ENCODE data around the gene ZGPAT. TPM values are rescaled to one million over a fixed set of nuclear protein-coding genes. Genes with fewer than 3 reads are reported as not detected.

Gene ZGPAT
- total RNA-seq, 1 experiment from 2014 or later = 27.6 TPM

GRCh38 chr20:63766695-63767426 is 59.0 kb downstream of the ZGPAT start:
- Mint-ChIP-seq H3K4me3 (no peak overlapping the region; a peak in 1 of 5 replicates), H3K27me3 (ENCODE audit: low read depth) (no peaks in the 10 kb centered on the region; the same call in 1 of the 2 replicates), H3K9me3 (no peaks in the 10 kb centered on the region), H3K27ac (no peak overlapping the region), H3K4me1 (no peaks in the 10 kb centered on the region), H3K36me3 (ENCODE audit: insufficient read depth in 1 of 3, low read depth in 3 of 3) (peaks cover 1 to 53% (median 31%) of the 10 kb centered on the region in 3 experiments; a peak in 5 of 7 replicates)
- Histone ChIP-seq H2BK15ac (ENCODE audit: low read depth, low read length) (no peak overlapping the region), H3K79me2 (ENCODE audit: insufficient read depth, low read length) (no peaks in the 10 kb centered on the region), H4K91ac (ENCODE audit: insufficient read length, low read depth, low read length) (no peak overlapping the region), H2BK120ac (ENCODE audit: low read depth, low read length, poor library complexity, severe bottlenecking) (no peak overlapping the region), H3K79me1 (ENCODE audit: insufficient read depth, low read depth, low read length, poor library complexity, severe bottlenecking) (no peaks in the 10 kb centered on the region), H3T11ph (ENCODE audit: low read length) (no peak overlapping the region), H3K18ac (ENCODE audit: insufficient read length, low read depth, low read length) (no peak overlapping the region), H3K27ac (ENCODE audit: insufficient read length, low read depth, low read length) (no peak overlapping the region), H3K9ac (ENCODE audit: extremely low read depth, insufficient read length, low read length) (no peak overlapping the region), H3K4me2 (ENCODE audit: insufficient read depth, insufficient read length, low read length) (no peak overlapping the region), H3K4ac (ENCODE audit: low read depth, low read length) (no peak overlapping the region), H3K4me1 (ENCODE audit: insufficient read depth, low read length) (no peaks in the 10 kb centered on the region), H3K23ac (ENCODE audit: insufficient read length, low read depth, low read length) (no peak overlapping the region), H3K27me3 (ENCODE audit: insufficient read depth, low read length) (no peaks in the 10 kb centered on the region; the same call in 1 of the 2 replicates), H3K56ac (ENCODE audit: insufficient read length, low read depth, low read length) (no peak overlapping the region), H3K14ac (ENCODE audit: insufficient read depth, low read length) (no peak overlapping the region), H2AK5ac (ENCODE audit: insufficient read length, low read length) (no peak overlapping the region), H4K5ac (ENCODE audit: insufficient read length, low read depth, low read length) (no peak overlapping the region), H2BK12ac (ENCODE audit: insufficient read length, low read depth, low read length) (no peak overlapping the region), H3K23me2 (ENCODE audit: insufficient read length, low read depth, low read length, poor library complexity, severe bottlenecking) (no peaks in the 10 kb centered on the region), H2BK20ac (ENCODE audit: low read depth, low read length, poor library complexity, severe bottlenecking) (no peak overlapping the region), H3K9me3 (ENCODE audit: control insufficient read depth, low read depth, low read length) (no peaks in the 10 kb centered on the region), H4K20me1 (ENCODE audit: control insufficient read depth, insufficient read depth, insufficient read length) (no peaks in the 10 kb centered on the region), H2AFZ (ENCODE audit: low read length) (no peak overlapping the region), H4K8ac (replicated peaks; ENCODE audit: insufficient read length, low read depth, low read length) (no peak overlapping the region), H2BK5ac (ENCODE audit: insufficient read length, low read length) (no peak overlapping the region)
- WGBS (ENCODE audit: extremely low coverage, insufficient read length, low lambda C conversion rate) = no CpG with 5 or more reads among the region's 38 CpGs
- DNase-seq = peak; percentile 20
- no peak for TF ChIP-seq CTCF (conservative IDR thresholded peaks at IDR 0.05)

Measured in H9 (cell line).